Measurements from ENCODE around the gene MVD.

Gene MVD

GRCh38 chr16:88640498-88641247 lies 22.2 kb downstream of the MVD start:
- no peak for DNase-seq (ENCODE audit: low read depth in 2 of 2)

GRCh38 chr16:88640039-88640495 lies 22.8 kb downstream of the MVD start:
- no peak for DNase-seq (ENCODE audit: low read depth in 2 of 2)

GRCh38 chr16:88639231-88640038 lies 23.5 kb downstream of the MVD start:
- no peak for DNase-seq (ENCODE audit: low read depth in 2 of 2)

GRCh38 chr16:88638323-88639230 lies 24.3 kb downstream of the MVD start, which contains the start of gene IL17C:
Gene IL17C, plus strand, starts transcription at chr16:88638572. Its CDS starts 70 bp downstream, at chr16:88638642.
- DNase-seq (ENCODE audit: low read depth in 2 of 2) = no peak

GRCh38 chr16:88636488-88637265 lies 26.2 kb downstream of the MVD start:
- DNase-seq (ENCODE audit: low read depth in 2 of 2) = no peak

GRCh38 chr16:88635671-88636319 lies 27.1 kb downstream of the MVD start:
- DNase-seq (ENCODE audit: low read depth in 2 of 2) = no peak

DNA sequence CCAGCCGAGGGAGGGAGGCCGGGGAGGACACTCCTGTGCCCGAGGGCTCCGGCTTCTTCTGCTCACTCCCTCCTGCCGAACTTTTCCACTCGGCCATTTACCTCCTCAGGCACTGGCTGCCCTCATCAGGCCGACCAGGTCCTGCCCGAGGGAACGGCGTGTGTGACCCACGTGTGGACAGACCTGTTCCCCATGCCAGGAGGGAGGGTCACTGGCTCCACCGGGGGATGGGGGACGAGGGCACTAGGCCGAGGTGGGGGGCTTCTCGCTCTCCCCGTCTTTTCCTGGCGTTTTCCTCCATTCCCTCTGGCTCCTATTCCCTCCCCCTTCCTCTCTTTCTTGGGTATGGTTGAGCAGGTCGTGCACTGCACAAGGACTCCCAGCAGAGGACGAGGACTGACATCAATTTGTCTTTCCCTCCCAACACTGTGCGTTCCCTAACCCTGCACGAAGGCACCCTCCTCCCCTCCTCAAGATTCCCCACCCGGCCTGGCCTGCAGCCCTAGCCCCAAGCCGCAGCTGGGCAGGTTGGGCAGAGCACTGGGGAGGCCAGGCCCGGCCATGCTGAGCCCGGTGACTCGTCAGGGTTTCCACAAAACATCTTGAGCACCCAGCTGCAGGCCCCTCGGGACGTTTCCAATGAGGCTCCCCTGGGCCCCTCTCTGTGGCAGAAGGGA lies 27.8 kb downstream of the MVD start:
- DNase-seq (ENCODE audit: low read depth in 2 of 2) = no peak

DNA sequence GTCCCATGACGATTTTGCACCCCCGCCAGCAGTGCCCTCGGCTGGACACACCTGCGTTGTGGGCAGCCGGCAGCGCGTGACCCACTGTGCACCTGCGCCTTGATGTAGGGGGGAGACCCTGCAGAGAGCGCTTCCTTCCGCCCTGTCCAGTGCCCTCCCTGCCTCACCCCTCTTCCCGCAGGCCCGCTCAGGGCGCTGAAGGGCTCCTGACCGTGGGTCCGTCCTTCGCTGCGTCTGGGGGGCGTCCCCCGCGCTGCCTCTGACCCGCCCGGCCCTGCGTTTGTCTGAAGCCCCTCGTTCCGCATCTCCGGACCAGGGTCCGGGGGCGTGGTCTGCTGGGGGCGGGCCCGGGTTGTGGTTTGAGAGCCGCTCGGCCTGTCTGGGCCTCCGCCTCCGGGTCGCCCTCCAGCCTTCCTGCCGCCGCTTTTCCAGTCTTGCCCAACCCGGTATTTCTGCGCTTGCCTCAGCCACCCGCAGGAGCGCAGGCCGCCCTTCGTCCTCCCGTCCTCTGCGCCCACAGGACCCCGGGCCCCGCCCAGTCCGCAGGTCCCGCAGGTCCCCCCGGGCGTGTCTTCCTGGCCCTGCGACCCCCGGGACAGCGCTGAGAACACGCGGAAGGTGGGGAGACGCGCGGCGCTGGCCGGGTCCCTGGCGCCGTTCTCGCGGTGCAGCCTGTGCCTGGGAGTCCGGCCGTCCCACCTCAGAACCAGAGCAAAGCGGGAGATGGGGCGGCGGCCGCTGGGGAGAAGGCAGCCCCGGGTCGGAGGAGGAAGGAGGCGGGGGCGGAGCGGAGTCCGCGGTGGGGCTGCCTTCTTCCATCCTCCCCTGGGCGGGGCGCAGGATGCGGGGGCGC lies 28.5 kb downstream of the MVD start:
- no peak for DNase-seq (ENCODE audit: low read depth in 2 of 2)

GRCh38 chr16:88633684-88634140 lies 29.2 kb downstream of the MVD start:
- DNase-seq (ENCODE audit: low read depth in 2 of 2) = peak in 1 of 2 donors; percentile 26

DNA sequence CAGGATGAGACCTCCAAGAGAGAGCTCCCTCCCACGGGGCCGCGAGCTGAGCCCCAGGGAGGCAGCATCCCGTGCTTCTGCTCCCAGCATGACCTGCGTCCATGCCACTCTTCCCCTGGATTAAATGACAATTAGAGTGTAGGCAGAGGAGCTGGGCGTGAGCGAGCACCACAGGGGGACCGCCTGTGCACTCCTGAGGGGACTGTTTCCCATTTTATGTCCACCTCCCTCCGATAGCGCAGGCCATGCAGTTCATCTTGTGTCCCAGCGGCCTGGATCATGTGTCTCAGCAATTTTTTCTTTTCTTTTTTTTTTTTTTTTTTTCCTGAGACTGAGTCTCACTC lies 30.3 kb downstream of the MVD start:
- no peak for DNase-seq (ENCODE audit: low read depth in 2 of 2)

- DNase-seq (ENCODE audit: low read depth in 2 of 2) = no peak
These were observed 30.8 kb downstream of the MVD start for GRCh38 chr16:88631920-88632586.

- DNase-seq (ENCODE audit: low read depth in 2 of 2) = no peak
These were observed 31.5 kb downstream of the MVD start for GRCh38 chr16:88631384-88631783.

DNA sequence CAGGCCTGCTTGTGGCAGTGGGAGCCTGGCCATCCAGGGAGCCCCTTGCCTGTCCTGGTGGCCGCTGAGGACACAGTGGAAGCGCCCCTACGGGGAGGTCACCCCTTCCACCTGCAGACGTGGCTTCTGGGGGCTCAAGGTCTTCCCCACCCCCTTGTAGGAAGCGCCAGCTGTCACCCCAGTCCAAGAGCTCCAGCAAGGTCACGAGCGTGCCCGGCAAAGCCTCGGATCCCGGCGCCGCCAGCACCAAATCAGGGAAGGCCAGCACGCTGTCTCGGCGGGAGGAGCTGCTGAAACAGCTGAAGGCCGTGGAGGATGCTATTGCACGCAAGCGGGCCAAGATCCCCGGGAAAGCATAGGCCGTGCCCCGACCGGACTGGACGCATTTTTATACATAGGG lies 31.9 kb downstream of the MVD start:
- no peak for DNase-seq (ENCODE audit: low read depth in 2 of 2)

DNA sequence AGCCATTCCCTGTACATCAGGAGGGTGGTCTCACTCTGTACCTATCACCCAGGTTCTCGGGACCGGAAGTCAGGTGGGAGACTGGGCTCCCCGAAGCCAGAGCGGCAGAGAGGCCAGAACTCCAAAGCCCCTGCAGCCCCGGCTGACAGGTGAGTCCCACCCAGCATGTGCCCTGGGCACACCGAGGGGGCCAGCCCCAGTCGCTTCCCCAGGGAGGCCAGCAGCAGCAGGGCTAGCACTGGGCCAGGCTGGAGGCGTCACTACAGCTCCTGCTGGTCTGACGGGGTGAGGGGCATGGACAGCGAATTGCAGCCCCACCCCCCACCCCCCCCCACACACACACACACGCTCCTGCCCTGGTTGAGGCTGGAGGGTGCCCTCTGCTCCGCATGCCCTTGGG lies 32.5 kb downstream of the MVD start:
- DNase-seq (ENCODE audit: low read depth in 2 of 2) = no peak

DNA sequence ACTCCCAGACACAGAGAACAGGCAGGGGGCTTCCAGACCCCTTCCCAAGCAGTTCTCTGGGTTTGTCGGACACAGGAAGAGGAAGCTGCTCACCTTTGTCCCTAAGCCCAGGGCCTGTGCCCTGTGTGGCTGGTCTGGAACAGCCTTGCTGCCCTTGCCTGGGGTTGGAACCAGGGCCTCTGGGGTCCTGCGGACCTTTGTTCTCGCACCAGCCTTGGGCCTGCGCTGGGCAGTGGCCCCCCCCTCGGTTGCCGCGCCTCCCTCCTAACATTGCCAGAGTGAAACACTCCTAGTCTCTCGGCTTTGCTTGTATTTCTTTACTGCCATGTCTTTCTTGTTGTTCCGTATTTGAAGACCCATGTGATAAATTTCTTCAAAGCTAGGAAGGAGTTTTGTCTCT lies 33.1 kb downstream of the MVD start:
- no peak for DNase-seq (ENCODE audit: low read depth in 2 of 2)

GRCh38 chr16:88628512-88628974 lies 34.3 kb downstream of the MVD start:
- DNase-seq (ENCODE audit: low read depth in 2 of 2) = no peak

DNA sequence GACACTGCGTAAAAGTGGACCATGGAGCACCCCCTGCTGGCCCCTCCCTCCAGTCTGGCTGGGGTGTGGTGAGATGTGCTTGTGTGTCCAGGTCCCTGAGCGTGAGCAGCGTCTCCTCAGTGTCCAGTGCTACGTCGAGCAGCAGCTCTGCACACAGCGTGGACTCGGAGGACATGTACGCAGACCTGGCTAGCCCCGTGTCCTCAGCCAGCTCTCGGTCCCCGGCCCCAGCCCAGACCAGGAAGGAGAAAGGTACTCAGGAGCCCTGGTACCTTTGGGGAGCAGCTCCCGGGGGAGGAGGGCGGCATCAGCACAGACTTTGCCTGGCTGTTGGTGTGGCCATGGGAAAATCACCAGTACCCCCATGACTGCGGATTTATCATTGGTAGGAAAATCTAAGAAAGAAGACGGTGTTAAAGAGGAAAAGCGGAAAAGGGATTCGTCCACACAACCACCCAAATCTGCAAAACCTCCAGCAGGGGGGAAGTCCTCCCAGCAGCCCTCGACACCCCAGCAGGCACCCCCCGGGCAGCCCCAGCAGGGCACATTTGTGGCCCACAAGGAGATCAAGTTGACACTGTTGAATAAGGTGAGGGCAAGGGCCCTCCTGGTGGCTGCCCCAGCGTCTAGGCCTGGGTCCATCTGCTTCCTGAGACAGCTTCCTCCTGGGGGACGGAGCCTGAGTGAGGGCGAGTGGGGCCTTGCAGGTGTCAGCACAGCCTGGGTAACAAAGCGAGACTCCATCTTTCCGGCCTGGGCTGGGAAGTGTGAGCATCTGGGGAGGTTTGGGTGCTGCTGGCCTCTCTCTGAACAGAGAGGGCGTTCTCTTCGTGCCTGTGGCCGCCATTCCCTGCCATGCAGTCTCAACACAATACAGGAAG lies 35.1 kb downstream of the MVD start:
- no peak for DNase-seq (ENCODE audit: low read depth in 2 of 2)

Data from activated CD4-positive, alpha-beta T cell treated with anti-CD3 and anti-CD28 coated beads for 24 hours (primary cell).